Measurements from ENCODE around the gene ATRX. TPM values are rescaled to one million over a fixed set of nuclear protein-coding genes. Genes with fewer than 3 reads are reported as not detected.
"Not testable (repeated sequence)": the region's sequence is repeated elsewhere in the genome, so short reads cannot be mapped to it uniquely, and the experiment has no call there.

ATRX gene
- total RNA-seq, 1 donor from 2014 or later = 71.3 TPM

DNA sequence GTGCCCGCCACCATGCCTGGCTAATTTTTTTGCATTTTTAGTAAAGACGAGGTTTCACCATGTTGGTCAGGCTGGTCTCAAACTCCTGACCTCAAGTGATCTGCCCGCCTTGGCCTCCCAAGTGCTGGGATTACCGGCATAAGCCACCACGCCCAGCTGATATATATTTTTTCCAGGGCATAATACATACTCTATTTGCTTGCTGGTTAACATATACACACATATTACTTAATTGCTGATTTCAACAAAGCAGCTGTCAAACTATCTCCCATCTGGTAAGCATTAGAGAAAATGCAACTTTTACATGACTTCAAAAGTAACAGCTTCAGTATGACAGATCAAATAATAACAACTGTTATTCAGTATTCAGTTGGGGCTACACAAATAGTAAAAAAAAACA is 164.6 kb downstream of the ATRX start:
- DNase-seq (ENCODE audit: low read depth, low spot score) = not testable (repeated sequence)

DNA sequence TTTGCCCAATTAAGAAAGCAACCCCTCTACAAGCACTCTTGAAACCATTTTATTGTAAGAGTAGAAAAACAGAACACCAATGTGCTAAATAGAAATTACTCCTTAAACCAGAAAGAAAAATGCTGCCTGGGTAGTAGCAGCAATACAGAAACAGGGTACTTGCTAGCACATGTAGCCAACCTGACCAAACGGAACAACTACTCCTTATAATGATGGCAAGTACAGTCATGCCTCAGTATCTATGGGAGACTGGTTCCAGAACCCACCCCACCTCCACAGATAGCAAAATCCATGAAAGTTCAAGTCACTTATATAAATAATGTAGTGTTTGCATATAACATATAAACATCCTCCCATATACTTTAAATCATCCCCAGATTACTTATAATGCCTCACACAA is 168.8 kb downstream of the ATRX start:
- no peak for DNase-seq (ENCODE audit: low read depth, low spot score)

DNA sequence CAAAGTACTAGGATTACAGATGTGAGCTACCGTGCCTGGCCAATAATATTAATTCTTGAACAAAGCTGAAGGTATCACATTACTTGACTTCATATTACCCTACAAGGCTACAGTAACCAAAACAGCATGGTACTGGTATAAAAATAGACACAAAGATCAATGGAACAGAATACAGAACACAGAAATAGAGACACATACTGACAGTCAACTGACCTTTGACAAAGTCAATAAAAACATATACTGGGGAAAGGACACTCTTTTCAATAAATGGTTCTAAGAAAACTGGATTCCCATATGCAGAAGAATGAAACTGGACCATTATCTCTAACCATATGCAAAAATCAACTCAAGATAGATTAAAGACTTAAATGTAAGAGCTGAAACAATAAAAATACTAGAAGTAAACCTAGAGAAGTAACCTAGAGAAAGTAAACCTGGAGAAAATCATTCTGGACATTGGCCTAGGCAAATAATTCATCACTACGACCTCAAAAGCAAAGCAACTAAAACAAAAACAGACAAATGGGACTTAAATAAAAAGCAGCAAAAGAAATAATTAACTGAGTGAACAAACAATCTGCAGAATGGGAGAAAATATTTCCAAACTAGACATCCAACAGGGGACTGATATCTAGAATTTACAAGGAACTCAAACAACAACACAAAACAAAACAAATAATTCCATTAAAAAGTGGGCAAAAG is 182.2 kb downstream of the ATRX start:
- no peak for DNase-seq (ENCODE audit: low read depth, low spot score)

DNA sequence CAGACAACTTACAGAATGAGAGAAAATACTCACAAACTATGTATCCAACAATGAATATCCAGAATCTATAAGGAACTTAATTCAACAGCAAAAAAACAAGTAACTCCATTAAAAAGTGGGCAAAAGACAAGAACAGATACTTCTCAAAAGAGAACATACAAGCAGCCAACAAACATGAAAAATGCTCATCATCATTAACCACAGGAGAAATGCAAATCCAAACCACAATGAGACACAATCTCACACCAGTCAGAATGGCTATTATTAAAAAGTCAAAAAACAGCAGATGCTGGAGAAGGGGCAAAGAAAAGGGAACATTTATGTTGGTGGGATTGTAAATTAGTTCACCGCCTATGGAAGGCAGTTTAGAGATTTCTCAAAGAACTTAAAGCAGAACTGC is 188.5 kb downstream of the ATRX start:
- no peak for DNase-seq (ENCODE audit: low read depth, low spot score)

DNA sequence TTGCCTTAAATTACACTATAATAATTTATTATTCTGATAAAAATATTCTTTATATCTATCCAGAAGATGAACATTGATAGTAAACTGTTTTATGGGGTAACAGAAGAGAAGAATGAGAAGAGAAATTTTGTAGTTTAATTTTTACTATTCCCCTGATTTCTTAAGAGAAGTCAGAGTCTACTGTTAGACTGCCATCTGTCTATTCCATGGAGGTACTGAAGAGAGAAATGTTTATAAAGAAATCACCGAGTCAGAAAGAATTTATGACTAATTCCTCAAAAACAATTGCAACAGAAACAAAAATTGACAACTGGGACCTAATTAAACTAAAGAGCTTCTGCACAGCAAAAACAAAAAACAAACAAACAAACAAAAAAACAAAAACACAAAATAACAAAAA is 188.9 kb downstream of the ATRX start:
- DNase-seq (ENCODE audit: low read depth, low spot score) = peak; percentile 1

DNA sequence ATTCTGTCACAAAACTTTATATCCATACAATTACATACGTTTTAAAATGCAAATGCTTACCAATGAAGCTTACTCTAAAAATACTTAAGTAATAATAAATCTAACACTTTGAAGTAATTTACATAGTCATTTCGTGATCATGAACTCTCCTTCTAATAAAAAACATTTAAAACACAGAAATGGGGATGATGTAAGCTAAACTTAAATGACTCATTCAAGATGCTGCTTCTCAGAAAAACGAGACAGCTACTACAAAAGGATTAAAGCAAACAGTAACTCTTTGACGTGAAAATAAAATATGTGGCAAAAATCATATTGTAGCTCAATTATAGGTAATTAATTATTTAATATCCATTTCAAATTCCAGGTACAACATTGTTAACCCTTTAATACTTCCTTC is 190.2 kb downstream of the ATRX start:
- DNase-seq (ENCODE audit: low read depth, low spot score) = no peak

DNA sequence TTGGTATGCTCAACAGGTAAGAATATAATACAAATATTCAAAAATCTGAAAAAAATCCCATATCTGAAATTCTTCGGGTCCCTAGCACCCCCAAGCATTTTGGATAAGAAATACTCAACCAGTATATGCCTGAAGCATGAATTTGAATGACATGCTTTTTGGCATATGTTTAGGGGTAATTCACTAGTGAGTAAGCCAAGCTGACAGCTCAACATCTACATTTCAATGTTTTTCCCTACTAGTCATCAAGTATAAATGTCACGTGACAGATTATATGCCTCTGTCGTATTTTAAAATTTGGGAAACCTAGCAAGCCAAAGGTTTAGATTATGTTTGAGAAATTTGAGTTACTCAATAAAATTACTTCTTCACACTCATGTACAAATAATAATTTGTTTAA is 213.7 kb downstream of the ATRX start:
- DNase-seq (ENCODE audit: low read depth, low spot score) = no peak

DNA sequence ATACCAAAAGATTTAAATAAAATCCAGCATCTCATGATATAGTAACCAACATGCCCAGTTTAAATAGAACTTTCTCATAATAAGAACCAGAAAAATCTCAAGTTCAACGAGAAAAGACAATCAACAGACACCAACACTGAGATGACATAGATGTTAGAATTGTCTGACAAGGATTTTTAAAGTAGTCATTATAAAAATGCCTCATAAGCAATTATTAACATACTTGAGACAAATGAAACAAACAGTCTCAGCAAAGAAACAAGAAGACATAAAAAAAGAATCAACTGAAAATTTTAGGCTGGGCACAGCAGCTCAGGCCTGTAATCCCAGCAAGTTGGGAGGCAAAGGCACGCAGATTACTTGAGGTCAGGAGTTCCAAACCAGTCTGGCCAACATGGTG is 220.7 kb downstream of the ATRX start:
- no peak for DNase-seq (ENCODE audit: low read depth, low spot score)

DNA sequence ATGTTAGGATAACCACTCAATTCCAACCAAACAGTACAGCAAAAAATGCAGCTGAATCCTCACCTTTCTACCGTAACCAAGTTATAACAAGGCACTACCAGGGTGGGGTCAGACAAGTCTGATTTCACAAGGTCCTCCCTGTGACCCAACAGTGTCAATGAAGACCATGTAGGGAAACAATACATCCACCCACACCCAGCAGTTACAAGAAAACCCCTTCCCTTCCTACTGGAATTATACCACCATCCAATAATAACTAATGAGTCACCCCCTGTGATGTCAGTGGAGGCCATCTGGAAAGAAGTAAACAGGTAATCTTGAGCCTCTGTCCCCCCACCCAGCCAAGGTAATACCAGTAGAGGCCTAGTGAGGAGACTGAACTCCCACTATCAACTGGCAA is 221.2 kb downstream of the ATRX start:
- no peak for DNase-seq (ENCODE audit: low read depth, low spot score)

DNA sequence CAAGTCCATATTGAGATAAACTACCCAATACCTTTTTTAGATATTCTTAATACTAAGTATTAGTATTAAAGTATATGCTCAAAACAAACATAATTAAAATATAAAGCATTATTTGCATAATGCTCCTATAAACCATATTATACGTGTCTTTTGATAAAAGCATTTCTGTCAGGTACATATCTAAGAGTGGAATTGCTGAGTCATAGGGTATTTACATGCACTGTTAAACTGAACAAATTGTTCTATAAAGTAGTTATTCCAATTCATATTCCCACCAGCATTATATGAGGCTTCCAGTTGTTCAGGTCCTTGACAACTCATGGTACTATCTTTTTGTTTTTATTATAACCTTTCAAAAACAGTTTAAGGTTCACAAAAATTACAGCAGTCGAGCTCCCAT is 224.6 kb downstream of the ATRX start:
- no peak for DNase-seq (ENCODE audit: low read depth, low spot score)

DNA sequence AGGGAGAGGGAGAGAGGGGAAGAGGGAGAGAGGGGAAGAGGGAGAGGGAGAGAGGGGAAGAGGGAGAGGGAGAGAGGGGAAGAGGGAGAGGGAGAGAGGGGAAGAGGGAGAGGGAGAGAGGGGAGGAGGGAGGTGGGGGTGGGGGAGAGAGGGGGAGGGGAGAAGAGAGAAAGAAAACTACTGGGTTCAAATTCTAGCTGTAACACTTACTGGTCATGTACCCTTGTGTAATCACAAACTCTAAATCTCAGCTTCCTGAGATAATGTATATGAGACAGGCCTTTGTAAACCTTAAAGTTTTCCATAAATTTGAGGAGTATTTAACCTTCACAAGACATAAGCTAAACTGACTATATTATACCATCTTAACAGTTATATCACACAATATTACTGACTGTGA is 229.7 kb downstream of the ATRX start:
- no peak for DNase-seq (ENCODE audit: low read depth, low spot score)

DNA sequence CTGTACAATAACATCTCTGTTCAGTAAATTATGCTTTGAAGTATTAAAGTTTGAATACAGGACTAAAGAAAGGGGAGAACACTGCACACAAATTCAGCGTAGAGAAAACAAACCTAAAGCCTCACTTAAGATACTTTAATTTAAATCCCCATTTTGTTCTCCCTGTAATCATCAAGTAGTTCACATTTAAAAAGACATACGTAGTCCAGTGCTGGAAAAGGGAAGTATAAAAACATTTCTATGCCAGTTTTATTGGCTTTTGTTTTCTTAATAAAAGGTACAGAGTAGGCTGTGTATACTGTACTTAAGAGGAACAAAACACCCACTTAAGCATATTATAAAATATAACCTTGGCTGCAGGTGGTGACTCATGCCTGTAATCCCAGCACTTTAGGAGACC is 237.3 kb downstream of the ATRX start:
- no peak for DNase-seq (ENCODE audit: low read depth, low spot score)

DNA sequence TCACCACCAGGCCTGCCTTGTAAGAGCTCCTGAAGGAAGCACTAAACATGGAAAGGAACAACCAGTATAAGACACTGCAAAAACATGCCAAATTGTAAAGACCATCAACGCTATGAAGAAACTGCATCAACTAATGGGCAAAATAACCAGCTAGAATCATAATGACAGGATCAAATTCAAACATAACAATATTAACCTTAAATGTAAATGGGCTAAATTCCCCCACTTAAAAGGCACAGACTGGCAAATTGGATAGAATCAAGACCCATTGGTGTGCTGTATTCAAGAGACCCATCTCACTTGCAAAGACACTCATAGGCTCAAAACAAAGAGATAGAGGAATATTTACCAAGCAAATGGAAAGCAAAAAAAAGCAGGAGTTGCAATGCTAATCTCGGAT is 246.2 kb downstream of the ATRX start:
- DNase-seq (ENCODE audit: low read depth, low spot score) = not testable (repeated sequence)

DNA sequence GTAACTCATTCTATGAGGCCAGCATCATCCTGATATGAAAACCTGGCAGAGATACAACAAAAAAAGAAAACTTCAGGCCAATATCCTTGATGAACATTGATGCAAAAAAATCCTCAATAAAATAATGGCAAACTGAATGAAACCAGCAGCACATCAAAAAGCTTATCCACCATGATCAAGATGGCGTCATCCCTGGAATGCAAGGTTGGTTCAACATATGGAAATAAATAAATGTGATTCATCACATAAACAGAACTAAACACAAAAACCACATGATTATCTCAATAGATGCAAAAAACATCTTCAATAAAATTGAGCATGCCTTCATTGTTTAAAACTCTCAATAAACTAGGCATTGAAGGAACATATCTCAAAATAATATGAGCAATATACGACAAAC is 254.8 kb downstream of the ATRX start:
- DNase-seq (ENCODE audit: low read depth, low spot score) = not testable (repeated sequence)

DNA sequence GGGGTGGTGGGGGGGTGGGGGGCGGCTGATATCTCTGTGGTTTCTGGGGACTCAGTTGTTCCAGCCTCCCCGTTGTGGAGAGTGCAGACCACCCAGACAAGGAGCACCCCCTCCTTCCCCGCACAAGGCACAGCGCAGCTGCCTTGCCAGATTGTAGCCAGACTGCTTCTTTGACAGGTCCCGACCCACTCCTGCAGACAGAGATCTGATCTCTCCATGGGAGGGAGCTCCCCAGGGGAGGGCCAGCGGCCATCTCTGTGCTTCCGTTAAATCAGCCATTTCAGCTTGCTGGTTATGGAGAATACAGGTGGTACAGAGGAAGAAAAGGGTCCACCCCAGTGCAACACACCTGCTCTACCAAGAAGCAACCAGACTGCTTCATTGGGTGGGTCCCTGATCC is 258.0 kb downstream of the ATRX start:
- no peak for DNase-seq (ENCODE audit: low read depth, low spot score)

DNA sequence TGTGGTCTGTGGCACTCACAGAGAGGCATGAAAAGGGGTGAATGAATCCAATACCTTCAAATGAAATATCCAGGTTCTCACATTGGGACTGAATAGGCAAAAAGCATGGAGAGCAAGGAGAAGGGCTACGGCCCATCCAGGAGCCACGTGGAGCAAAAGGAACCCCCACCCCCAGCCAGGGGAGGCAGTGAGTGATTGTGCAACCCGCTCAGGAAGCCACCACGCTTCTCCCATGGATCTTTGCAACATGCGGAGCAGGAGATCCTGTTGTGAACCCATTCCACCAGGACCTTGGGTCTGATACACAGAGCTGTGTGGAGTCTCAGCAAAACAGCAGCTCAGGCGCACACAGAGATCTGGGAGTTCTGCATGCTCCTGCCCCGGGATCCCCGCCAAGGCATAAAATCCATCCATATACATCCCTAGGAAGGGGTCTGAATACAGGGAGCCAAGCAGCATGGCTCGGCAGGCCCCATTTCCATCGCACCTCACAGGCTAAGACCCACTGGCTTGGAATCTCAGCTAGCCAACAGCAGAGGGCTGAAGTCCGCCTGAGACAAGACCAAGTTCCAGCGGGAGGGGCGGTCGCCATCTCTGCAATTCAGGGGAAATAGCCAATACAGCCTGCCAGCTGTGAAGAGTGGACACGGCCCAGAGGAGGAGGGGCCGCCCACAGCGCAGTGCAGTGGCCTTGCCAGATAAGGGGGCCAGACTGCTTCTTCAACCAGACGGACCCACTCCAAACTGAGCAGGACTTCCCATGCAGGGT is 258.6 kb downstream of the ATRX start:
- DNase-seq (ENCODE audit: low read depth, low spot score) = no peak

DNA sequence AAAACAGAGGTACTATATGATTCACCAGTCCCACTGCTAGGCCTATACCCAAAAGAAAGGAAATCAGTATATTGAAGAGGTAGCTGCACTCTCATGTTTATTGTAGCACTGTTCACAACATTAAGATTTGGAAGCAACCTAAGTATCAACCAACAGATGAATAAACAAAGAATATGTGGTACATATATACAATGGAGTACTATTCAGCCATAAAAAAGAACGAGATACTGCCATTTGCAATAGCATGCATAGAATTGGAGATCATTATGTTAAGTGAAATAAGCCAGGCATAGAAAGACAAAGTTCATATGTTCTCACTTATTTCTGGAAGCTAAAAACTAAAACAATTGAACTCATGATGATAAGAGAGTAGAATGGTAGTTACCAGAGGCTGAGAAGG is 266.3 kb downstream of the ATRX start:
- DNase-seq (ENCODE audit: low read depth, low spot score) = no peak

DNA sequence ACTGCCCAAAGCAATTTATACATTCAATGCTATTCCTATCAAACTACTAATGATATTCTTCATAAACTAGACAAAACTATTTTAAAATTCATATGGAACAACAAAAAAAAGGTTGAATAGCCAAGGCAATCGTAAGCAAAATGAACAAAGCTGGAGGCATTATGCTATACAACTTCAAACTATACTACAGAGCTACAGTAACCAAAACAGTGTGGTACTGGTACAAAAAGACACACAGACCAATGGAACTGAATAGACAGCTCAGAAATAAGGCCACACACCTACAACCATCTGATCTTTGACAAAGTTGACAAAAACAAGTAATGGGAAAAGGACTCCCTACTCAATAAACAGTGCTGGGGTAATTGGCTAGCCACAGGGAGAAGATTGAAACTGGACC is 271.8 kb downstream of the ATRX start:
- DNase-seq (ENCODE audit: low read depth, low spot score) = no peak

DNA sequence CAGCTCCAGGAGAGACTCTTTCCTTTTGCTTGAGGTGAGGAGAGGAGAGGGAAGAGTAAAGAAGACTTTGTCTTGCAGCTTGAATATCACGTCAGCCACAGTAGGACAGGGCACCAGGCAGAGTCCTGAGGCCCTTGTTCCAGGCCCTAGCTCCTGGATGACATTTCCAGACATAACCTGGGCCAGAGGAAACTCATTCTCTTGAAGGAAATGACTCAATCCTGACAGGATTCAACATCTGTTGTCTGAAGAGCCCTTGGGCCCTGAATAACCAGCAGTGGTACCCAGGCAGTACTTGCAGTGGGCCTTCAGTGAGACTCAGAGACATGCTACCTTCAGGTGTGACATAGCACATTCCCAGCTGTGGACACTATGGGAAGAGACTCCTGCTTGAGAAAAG is 276.0 kb downstream of the ATRX start:
- DNase-seq (ENCODE audit: low read depth, low spot score) = no peak

DNA sequence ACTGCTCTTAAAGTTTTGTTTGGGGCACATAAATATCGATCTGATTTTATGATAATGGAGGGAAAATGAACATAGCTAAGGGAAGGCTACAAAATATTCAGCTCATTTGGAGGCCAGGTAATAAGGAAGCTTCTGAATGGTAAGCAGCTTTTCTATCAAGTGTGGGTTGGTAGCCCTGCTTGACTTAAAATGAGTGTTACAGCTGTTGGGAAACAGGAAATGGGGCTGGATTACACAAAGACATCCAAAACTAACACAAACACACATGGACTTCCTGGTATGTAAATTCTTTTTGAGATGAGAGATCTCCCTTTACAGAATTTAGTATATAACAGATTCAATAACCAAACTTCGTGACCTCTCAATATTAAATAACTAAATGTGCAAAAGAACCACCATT is 280.8 kb downstream of the ATRX start:
- no peak for DNase-seq (ENCODE audit: low read depth, low spot score)

DNA sequence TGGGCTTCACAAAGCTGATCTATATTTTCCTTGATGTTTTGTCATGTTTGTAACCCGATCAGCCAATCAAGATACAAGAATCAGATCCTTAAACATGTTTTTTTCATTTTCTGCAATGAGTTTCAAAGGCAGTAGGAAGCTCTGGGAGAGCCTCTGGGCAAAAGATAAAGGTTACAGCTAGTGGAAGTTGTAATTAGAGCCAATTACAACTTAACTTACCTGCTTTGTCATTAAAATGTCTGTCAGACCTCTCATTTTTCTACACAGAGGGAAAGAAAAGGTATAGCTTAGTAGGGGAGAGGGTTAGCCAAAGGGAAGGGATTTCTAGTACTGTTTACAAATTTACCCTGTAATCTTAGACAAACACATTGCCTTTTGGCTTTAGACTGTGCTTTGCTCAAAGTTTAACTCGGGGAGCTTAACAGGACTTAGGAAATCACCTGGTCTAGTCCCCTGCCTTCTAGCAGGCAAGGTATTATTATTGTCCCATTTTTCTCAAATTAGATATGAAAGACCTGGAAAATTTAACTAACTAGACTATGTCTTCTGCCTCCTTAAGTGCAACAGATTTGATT is 283.0 kb downstream of the ATRX start:
- no peak for DNase-seq (ENCODE audit: low read depth, low spot score)

DNA sequence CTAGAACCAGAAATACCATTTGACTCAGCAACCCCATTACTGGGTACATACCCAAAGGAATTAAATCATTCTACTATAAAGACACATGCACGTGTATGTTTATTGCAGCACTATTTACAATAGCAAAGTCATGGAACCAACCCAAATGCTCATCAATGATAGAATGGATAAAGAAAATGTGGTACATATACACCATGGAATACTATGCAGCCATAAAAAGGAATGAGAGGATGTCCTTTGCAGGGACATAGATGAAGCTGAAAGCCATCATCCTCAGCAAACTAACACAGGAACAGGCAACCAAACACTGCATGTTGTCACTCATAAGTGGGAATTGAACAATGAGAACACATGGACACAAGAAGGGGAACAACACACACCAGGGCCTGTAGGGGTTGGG is 285.9 kb downstream of the ATRX start:
- not testable (repeated sequence) for DNase-seq (ENCODE audit: low read depth, low spot score)

All from pulmonary artery endothelial cell (primary cell).